HG03558 (cell line): ENCODE data around the gene RABGAP1L.
"Not testable (repeated sequence)": the region's sequence is repeated elsewhere in the genome, so short reads cannot be mapped to it uniquely, and the experiment has no call there.

Experiments used
- ATAC-seq: cut with Tn5 transposase; IDR thresholded peaks from one replicate; pipeline ENCODE4 v1.9.1; 2021; ENCODE audit warnings: moderate number of reproducible peaks; ENCODE audit not compliant: unreplicated experiment; ENCODE audit errors: extremely low read depth

Gene RABGAP1L

DNA sequence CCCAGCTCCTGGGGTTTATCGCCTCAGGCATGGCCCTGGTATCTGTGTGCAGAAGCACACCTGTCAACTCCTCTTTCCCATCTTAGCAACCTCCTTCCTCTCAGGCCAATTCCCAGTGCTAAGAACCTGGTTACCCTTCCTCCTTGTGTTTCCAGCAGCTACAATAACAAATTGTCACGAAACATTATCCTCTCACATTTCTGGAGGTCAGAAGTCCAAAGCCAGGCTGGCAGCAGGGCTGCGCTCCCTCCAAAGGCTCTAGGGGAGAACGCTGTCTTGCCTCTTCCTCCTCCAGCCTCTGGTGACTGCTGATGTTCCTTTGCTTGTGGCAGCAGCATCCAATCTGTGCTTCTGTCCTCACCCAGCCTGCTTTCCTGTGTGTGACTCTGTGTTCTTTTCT, 874.6 kb downstream of the RABGAP1L start:
- no peak for ATAC-seq

GRCh38 chr1:175034775-175035174, 875.5 kb downstream of the RABGAP1L start:
- no peak for ATAC-seq

- no peak for ATAC-seq
Measured at GRCh38 chr1:175035865-175036264, 876.5 kb downstream of the RABGAP1L start.

DNA sequence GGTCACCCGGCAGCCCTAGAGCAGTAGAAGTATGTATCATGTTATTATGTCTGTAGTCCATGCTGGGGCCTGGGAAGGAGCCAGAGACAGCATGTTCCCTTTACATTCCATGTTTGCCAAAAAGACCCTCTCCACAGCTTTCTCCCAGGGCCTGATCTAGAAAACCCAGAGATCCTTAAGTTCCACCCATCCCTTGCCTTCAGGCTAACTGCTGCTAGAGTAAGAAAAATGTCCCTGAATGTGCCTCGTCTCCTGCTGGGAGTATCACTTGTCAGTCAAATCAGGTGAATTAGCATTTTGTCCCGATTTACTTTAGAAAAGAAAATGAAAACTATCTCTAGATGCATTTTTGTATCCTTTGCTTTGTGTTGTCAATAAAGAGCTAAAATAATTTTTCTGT, 877.2 kb downstream of the RABGAP1L start:
- ATAC-seq = no peak

GRCh38 chr1:175037416-175037815, 878.1 kb downstream of the RABGAP1L start:
- no peak for ATAC-seq

GRCh38 chr1:175040324-175040879, 881.1 kb downstream of the RABGAP1L start:
- ATAC-seq = no peak

GRCh38 chr1:175042650-175043049, 883.3 kb downstream of the RABGAP1L start:
- no peak for ATAC-seq

DNA sequence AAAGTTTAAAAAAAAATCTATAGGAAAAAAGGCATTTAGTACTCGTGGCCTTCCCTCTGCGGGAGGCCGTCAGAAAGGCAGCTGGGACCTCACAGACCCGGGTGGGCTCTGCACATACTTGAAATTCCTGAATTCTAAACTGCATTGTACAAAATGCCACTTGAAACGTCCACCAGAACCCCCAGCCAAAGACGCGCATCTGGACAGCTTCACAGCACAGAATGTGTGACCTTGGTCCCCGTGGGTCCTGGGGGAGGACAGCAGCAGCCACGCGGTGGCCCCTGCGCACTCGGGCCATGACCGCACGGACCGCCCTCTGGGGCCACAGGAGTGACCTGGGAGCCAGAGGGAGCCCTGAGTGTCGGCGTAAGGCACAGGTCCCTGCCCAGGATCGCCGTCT, 884.5 kb downstream of the RABGAP1L start:
- ATAC-seq = no peak

- ATAC-seq = not testable (repeated sequence)
Measured at GRCh38 chr1:175044591-175044990, 885.3 kb downstream of the RABGAP1L start.
